CD14-positive monocyte (primary cell): Measurements from ENCODE around the gene STRN3. TPM values are rescaled to one million over a fixed set of nuclear protein-coding genes. Genes with fewer than 3 reads are reported as not detected.

Source experiments
- DNase-seq, 3 donors: peaks; one replicate each; pipeline ENCODE4 v3.0.0-alpha.2; 2011 to 2022
- H2AFZ ChIP-seq: 2 replicates; pipeline ENCODE4 v1.6.0; 2012; ENCODE audit warnings: mild to moderate bottlenecking, low read depth, low read length, inconsistent platforms; ENCODE audit not compliant: insufficient read depth, poor library complexity, severe bottlenecking
- H3K27ac ChIP-seq, 2 donors: 1 replicate in 1 of 2; 2 replicates in 1 of 2; pipeline ENCODE4 v1.5.1; 2012 to 2013; ENCODE audit warnings: low read length in 2 of 2, control low read depth in 1 of 2, inconsistent platforms in 1 of 2, low read depth in 1 of 2, mild to moderate bottlenecking in 1 of 2
- H3K27me3 ChIP-seq, 2 donors: one replicate each; pipeline versions ENCODE4 v1.6.0 to v1.6.1; 2011 to 2013; ENCODE audit warnings: low read length in 2 of 2; ENCODE audit not compliant: control insufficient read depth in 2 of 2, insufficient read depth in 2 of 2
- H3K36me3 ChIP-seq, 2 donors: replicated peaks in 1 of 2; 1 replicate in 1 of 2; 2 replicates in 1 of 2; pipeline versions ENCODE4 v1.5.1 to v1.6.1; 2012 to 2013; ENCODE audit warnings: low read length in 2 of 2, control low read depth in 1 of 2, inconsistent platforms in 1 of 2, mild to moderate bottlenecking in 1 of 2; ENCODE audit not compliant: insufficient read depth in 2 of 2, control insufficient read depth in 1 of 2
- H3K4me1 ChIP-seq, 2 donors: 1 replicate in 1 of 2; 2 replicates in 1 of 2; pipeline versions ENCODE4 v1.5.1 to v1.6.1; 2012 to 2013; ENCODE audit warnings: low read length in 2 of 2, control low read depth in 1 of 2, inconsistent platforms in 1 of 2, mild to moderate bottlenecking in 1 of 2, moderate library complexity in 1 of 2; ENCODE audit not compliant: insufficient read depth in 2 of 2, control insufficient read depth in 1 of 2
- H3K4me2 ChIP-seq: replicated peaks from 2 replicates; pipeline ENCODE3; 2012; ENCODE audit warnings: low read length, moderate library complexity, mild to moderate bottlenecking; ENCODE audit not compliant: poor library complexity, severe bottlenecking; ENCODE audit errors: extremely low read depth
- H3K4me3 ChIP-seq, 3 experiments: fragments of 200-600 bp in 1 of 3; sonication (generic) in 1 of 3; replicated peaks in 1 of 3; 1 replicate in 2 of 3; 2 replicates in 1 of 3; pipeline ENCODE4 v1.5.1; 2011 to 2013; ENCODE audit warnings: low read length in 3 of 3, mild to moderate bottlenecking in 3 of 3, control low read depth in 2 of 3, low read depth in 2 of 3, inconsistent platforms in 1 of 3, moderate library complexity in 1 of 3
- H3K79me2 ChIP-seq: 2 replicates; pipeline ENCODE4 v1.6.0; 2012; ENCODE audit warnings: mild to moderate bottlenecking, control low read depth, inconsistent platforms, low read length, moderate library complexity; ENCODE audit not compliant: insufficient read depth
- H3K9ac ChIP-seq: 2 replicates; pipeline ENCODE4 v1.6.0; 2017; ENCODE audit warnings: low read length, mild to moderate bottlenecking; ENCODE audit not compliant: insufficient read depth, poor library complexity, severe bottlenecking
- H3K9me3 ChIP-seq, 2 donors: replicated peaks in 1 of 2; 1 replicate in 1 of 2; 2 replicates in 1 of 2; pipeline versions ENCODE4 v1.5.1 to v1.6.1; 2012 to 2013; ENCODE audit warnings: low read length in 2 of 2, control low read depth in 1 of 2; ENCODE audit not compliant: control insufficient read depth in 1 of 2, insufficient read depth in 1 of 2
- H4K20me1 ChIP-seq: 2 replicates; pipeline ENCODE4 v1.6.0; 2012; ENCODE audit warnings: mild to moderate bottlenecking, low read length, control low read depth, moderate library complexity; ENCODE audit not compliant: insufficient read depth
- H3K27ac Mint-ChIP-seq, 7 donors: one replicate each; pipeline ENCODE4 v1.8.0; 2020; ENCODE audit warnings: mild to moderate bottlenecking in 7 of 7, mixed read lengths in 7 of 7, moderate library complexity in 6 of 7, inconsistent platforms in 2 of 7
- H3K27me3 Mint-ChIP-seq, 3 donors: one replicate each; pipeline ENCODE4 v1.8.0; 2021 to 2022; ENCODE audit warnings: low read depth in 3 of 3, mild to moderate bottlenecking in 3 of 3, mixed read lengths in 3 of 3, moderate library complexity in 3 of 3, inconsistent platforms in 1 of 3
- H3K36me3 Mint-ChIP-seq, 2 donors: one replicate each; pipeline ENCODE4 v1.8.0; 2020; ENCODE audit warnings: mixed read lengths in 2 of 2, inconsistent platforms in 1 of 2, mild to moderate bottlenecking in 1 of 2
- H3K4me1 Mint-ChIP-seq: one replicate; pipeline ENCODE4 v1.8.0; 2020; ENCODE audit warnings: mild to moderate bottlenecking, mixed read lengths
- H3K4me3 Mint-ChIP-seq, 2 donors: one replicate each; pipeline ENCODE4 v1.8.0; 2020; ENCODE audit warnings: mild to moderate bottlenecking in 2 of 2, mixed read lengths in 2 of 2, moderate library complexity in 1 of 2
- H3K9me3 Mint-ChIP-seq, 7 donors: one replicate each; pipeline ENCODE4 v1.8.0; 2020 to 2022; ENCODE audit warnings: mixed read lengths in 7 of 7, mild to moderate bottlenecking in 6 of 7, moderate library complexity in 6 of 7, inconsistent platforms in 2 of 7
- intact Hi-C, 2 donors: fragments of 100-400 bp; cut with micrococcal nuclease; formaldehyde crosslinking; loops; one replicate each; pipeline versions ENCODE4 v1.15.0 to v1.15.1; 2023
- polyA plus RNA-seq, 3 donors: library from polyadenylated mRNA; depleted of rRNA in 1 of 3; unstranded in 2 of 3; stranded (reverse) in 1 of 3; fragments of 300-500 nt in 2 of 3; fragments of >200 nt in 1 of 3; fragmentation: Illumina TruSeq in 2 of 3; gene quantifications; 1 replicate in 2 of 3; 2 replicates in 1 of 3; pipeline ENCODE4 v1.2.3, GENCODE V29; 2012 to 2021
- TF ChIP-seq, protein P1 (sequence below): fragments of 200-600 bp; IDR thresholded peaks from one replicate; pipeline ENCODE4 v1.8.0; 2022; ENCODE audit warnings: antibody characterized with exemption, mild to moderate bottlenecking

The STRN3 gene
- polyA plus RNA-seq, 3 donors = 1.0 to 12.0 (median 3.8) TPM

- H3K36me3 ChIP-seq = no peaks in the 10 kb centered on the region
- no peak overlapping the region for H3K27ac ChIP-seq
- no peak overlapping the region for H2AFZ ChIP-seq
- Mint-ChIP-seq H3K4me3 (no peak overlapping the region), H3K27me3 (peaks cover 0 to 5% (median 0%) of the 10 kb centered on the region in 3 donors), H3K36me3 (no peaks in the 10 kb centered on the region), H3K9me3 (peaks cover 0 to 7% (median 5%) of the 10 kb centered on the region in 7 donors), H3K4me1 (peaks cover 21% of the 10 kb centered on the region), H3K27ac (no peak overlapping the region)
- H3K9me3 ChIP-seq = no peaks in the 10 kb centered on the region
- H3K4me2 ChIP-seq = no peak overlapping the region
- no peak for DNase-seq
- no peak overlapping the region for H3K4me3 ChIP-seq
- peaks cover 11 to 13% of the 10 kb centered on the region in 2 donors for H3K4me1 ChIP-seq
- H4K20me1 ChIP-seq = no peaks in the 10 kb centered on the region
- H3K27me3 ChIP-seq = no peaks in the 10 kb centered on the region
- no peak overlapping the region for H3K9ac ChIP-seq
- H3K79me2 ChIP-seq = no peaks in the 10 kb centered on the region
- intact Hi-C loops = no loop called here
- TF ChIP-seq, protein P1, sequence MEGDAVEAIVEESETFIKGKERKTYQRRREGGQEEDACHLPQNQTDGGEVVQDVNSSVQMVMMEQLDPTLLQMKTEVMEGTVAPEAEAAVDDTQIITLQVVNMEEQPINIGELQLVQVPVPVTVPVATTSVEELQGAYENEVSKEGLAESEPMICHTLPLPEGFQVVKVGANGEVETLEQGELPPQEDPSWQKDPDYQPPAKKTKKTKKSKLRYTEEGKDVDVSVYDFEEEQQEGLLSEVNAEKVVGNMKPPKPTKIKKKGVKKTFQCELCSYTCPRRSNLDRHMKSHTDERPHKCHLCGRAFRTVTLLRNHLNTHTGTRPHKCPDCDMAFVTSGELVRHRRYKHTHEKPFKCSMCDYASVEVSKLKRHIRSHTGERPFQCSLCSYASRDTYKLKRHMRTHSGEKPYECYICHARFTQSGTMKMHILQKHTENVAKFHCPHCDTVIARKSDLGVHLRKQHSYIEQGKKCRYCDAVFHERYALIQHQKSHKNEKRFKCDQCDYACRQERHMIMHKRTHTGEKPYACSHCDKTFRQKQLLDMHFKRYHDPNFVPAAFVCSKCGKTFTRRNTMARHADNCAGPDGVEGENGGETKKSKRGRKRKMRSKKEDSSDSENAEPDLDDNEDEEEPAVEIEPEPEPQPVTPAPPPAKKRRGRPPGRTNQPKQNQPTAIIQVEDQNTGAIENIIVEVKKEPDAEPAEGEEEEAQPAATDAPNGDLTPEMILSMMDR = no peak
Measured at GRCh38 chr14:30854492-30854891, 171.7 kb downstream of the STRN3 start.

- Mint-ChIP-seq H3K9me3 (peaks cover 0 to 7% (median 5%) of the 10 kb centered on the region in 7 donors), H3K4me3 (no peak overlapping the region), H3K36me3 (no peaks in the 10 kb centered on the region), H3K27ac (no peak overlapping the region), H3K27me3 (peaks cover 0 to 5% (median 0%) of the 10 kb centered on the region in 3 donors), H3K4me1 (peaks cover 26% of the 10 kb centered on the region)
- H3K4me3 ChIP-seq = no peak overlapping the region
- no peaks in the 10 kb centered on the region for H4K20me1 ChIP-seq
- no peak overlapping the region for H3K4me2 ChIP-seq
- no peaks in the 10 kb centered on the region for H3K79me2 ChIP-seq
- no peak overlapping the region for H3K27ac ChIP-seq
- H2AFZ ChIP-seq = no peak overlapping the region
- no peaks in the 10 kb centered on the region for H3K27me3 ChIP-seq
- H3K9ac ChIP-seq = no peak overlapping the region
- H3K36me3 ChIP-seq = no peaks in the 10 kb centered on the region
- H3K9me3 ChIP-seq = no peaks in the 10 kb centered on the region
- TF ChIP-seq, protein P1 = no peak
- peaks cover 17 to 19% of the 10 kb centered on the region in 2 donors for H3K4me1 ChIP-seq
- intact Hi-C loops = no loop called here
- DNase-seq = no peak
Measured at GRCh38 chr14:30853946-30854345, 172.2 kb downstream of the STRN3 start.
